ENCODE results near the gene ABCB4.

ABCB4 gene

GRCh38 chr7:87475359-87476178 lies at the start of gene ABCB4:
TSS of gene ABCB4 (minus strand) at chr7:87475680. CDS start at chr7:87475465, 215 bp downstream.
- TF ChIP-seq GATA3 (IDR thresholded peaks at IDR 0.05; ENCODE audit: low read depth, low read length) (no peak), GATA2 (IDR thresholded peaks at IDR 0.05; ENCODE audit: low read depth, low read length) (no peak)

DNA sequence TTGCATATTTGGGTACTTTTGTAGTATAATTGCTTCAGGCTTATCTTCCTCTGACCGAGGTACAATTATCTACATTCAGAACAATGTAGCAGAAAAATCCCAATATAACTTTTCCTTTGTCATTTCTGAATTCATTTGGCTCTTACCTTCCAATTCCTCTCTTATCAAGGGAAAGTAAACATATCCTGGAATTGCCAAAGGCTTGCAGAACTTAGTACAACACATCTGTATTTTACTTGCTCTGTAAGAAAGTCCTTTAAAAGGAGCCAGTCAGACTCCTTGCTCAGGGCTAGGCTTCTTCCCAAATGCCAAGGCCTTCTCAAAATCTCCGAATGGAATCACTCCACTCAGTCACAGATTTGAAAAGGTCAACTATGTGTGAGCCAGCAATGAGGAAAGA lies 43.3 kb upstream of the ABCB4 start:
- TF ChIP-seq GATA3 (IDR thresholded peaks at IDR 0.05; ENCODE audit: low read depth, low read length) (no peak), GATA2 (IDR thresholded peaks at IDR 0.05; ENCODE audit: low read depth, low read length) (no peak)

GRCh38 chr7:87517891-87518290 lies 42.4 kb upstream of the ABCB4 start:
- TF ChIP-seq GATA2 (IDR thresholded peaks at IDR 0.05; ENCODE audit: low read depth, low read length) (no peak), GATA3 (IDR thresholded peaks at IDR 0.05; ENCODE audit: low read depth, low read length) (no peak)

DNA sequence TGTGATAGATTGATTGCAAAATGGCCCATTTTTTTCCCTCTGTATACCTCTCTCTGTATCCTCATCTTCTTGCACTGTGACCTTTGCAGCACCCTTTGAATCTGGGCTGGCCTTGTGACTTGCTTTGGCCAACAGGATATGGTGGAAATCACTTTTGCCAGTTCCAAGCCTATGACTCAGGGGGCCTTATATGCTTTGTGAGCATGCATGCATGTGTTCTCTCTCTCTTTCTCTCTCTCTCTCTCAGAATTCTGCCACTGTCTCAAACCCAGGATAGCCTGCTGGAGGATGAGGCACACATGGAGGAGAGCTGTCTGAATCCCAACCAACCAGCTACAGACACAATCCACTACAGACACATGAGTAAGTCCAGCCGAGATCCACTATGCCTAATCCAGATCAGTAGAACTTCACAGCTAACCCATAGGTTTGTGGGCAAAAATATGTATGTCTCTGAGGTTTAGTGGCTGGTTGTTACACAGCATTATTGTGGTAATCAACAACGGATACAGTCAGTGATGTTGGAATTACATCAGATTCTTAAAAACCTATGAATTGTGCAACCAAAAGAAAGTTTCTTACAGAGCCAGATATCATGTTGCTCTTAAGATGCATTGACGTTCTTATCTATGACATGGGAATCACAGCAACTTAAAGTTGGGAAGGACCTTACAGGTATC lies 41.8 kb upstream of the ABCB4 start:
- TF ChIP-seq GATA3 (IDR thresholded peaks at IDR 0.05; ENCODE audit: low read depth, low read length) (no peak), GATA2 (IDR thresholded peaks at IDR 0.05; ENCODE audit: low read depth, low read length) (no peak)

GRCh38 chr7:87513735-87514335 lies 38.4 kb upstream of the ABCB4 start:
- TF ChIP-seq GATA3 (IDR thresholded peaks at IDR 0.05; ENCODE audit: low read depth, low read length) (no peak), GATA2 (IDR thresholded peaks at IDR 0.05; ENCODE audit: low read depth, low read length) (no peak)

DNA sequence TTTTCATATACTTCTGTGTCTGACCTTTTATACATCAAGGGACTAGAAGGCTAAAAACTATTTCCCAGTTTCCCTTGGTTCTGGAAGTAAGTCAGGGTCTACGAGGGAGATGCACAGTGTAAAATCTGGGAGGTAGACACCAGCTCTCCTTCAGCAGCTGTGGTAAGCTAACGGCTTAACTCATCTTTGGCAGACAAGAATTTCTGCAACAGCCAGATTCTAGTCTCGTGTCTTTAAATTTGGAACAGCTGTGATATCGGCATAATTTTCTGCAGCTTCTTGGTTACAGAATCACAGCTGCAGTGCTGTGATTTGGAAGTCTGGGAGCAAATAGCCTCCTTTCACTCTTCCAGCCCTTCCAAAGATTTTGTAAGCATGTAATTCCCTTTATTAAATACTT lies 37.4 kb upstream of the ABCB4 start:
- TF ChIP-seq GATA2 (IDR thresholded peaks at IDR 0.05; ENCODE audit: low read depth, low read length) (no peak), GATA3 (IDR thresholded peaks at IDR 0.05; ENCODE audit: low read depth, low read length) (no peak)

DNA sequence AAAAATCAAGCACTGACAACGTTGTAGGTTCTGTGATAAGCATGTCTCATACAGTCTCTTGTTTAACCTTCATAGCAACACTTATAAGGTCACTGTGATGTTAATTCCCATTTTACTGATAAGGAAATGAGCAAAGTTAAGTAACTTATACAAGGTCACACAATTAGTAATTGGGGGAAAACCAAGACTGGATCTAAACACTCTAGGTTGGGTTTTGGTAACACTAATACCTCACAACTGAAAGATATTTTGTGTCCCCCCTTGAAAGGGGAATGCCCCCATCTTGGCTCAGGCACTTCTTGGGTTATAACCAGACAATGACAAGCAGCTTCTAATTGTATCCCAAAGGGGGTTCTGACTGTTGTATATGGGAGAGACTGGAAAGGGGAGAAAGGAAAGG lies 36.0 kb upstream of the ABCB4 start:
- no peak for TF ChIP-seq GATA2 (IDR thresholded peaks at IDR 0.05; ENCODE audit: low read depth, low read length)
- TF ChIP-seq GATA3 (IDR thresholded peaks at IDR 0.05; ENCODE audit: low read depth, low read length), result no peak

DNA sequence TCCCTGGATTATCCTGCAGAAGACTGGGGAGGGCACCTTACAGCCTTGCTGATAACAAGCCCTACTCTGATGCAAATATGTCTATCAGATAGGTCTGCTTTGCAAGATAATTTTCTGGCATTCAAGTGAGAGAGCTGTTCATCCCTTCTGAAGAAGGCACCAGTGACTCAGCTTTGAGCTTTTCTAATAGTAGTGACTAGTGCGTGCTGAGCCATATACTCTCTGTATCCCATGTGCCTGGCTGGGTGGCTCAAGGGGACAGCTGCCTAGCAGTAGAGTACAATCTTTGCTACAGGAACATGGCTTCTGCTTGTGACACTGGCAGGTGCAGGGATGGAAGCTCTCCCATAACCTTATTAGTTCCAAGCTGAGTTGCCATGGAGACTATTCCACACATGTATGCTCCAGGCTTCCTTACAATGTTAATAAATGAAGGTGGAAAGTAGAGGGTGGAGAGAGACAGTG lies 35.0 kb upstream of the ABCB4 start:
- TF ChIP-seq GATA3 (IDR thresholded peaks at IDR 0.05; ENCODE audit: low read depth, low read length) (no peak), GATA2 (IDR thresholded peaks at IDR 0.05; ENCODE audit: low read depth, low read length) (no peak)

GRCh38 chr7:87507446-87507845 lies 32.0 kb upstream of the ABCB4 start:
- TF ChIP-seq GATA2 (IDR thresholded peaks at IDR 0.05; ENCODE audit: low read depth, low read length), result no peak
- TF ChIP-seq GATA3 (IDR thresholded peaks at IDR 0.05; ENCODE audit: low read depth, low read length), result no peak

DNA sequence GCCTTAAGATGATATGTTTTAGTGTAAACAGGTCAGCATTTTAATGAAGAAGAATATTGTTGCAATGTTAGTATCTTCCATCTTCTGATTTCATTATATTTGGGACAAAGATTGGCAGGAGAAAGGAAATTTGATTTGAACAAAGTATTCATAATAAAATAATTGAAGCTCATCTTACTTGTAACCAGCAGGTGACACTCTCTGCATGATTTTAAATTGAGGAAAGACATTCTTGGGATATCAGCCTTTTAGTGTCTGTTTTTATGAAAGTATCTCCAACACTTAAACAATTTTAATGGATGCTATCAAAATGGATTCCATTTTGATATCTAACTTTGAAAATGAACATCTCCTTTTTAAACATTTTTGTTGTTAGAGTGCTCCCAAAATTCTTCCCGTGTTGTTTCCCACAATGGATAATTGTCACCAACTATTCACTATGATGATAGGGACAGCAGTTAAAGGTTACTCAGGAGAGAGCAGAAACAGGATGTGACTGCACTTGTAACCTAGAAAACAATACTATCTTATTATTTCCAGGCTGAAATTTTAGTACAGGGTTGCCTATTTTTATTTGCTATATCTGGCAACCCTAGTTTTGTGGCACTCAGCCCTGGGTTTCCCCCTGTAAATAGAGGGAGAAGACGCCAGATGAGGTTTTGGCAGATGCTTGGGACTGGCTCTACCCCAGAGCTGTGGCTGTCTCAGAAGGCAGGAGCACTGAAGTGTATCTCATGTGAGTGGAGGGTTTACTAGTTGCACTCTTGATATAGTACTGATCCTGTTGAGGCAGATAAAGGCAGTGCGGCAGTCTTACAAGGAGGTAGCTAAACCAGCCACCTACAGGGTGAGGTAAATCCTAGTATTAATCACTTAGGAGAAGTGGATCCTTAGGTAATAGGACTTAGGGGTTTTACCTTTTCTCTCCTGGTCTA lies 31.0 kb upstream of the ABCB4 start:
- no peak for TF ChIP-seq GATA3 (IDR thresholded peaks at IDR 0.05; ENCODE audit: low read depth, low read length)
- TF ChIP-seq GATA2 (IDR thresholded peaks at IDR 0.05; ENCODE audit: low read depth, low read length), result no peak

DNA sequence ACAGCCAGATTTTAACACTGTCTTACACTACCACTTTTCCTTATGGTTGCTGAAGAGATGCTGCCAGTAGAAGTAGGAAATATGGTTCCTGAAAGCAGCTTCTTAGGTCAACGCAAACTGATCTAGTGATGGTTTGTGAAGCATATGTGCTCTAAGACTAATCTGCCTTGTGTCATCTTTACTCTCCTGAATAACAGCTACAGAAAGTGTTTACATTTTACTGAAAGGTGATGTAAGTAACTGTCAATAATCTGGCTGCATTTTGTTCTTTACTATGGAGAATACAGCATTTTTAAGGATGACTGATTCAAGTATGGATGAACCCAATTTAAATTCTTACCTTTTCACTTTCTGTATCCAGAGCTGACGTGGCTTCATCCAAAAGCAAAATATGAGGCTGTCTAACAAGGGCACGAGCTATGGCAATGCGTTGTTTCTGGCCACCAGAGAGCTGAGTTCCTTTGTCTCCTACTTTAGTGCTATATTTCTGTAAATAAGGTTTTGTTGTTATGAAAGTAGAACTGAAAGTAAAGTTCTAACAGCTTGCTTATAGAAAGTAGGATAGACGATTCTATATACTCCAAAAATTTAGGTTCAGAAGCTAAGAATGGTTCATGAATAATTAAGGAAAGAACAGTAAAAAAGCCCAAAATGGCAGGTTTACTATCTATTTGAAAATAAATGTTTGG lies 30.2 kb upstream of the ABCB4 start:
- no peak for TF ChIP-seq GATA2 (IDR thresholded peaks at IDR 0.05; ENCODE audit: low read depth, low read length)
- TF ChIP-seq GATA3 (IDR thresholded peaks at IDR 0.05; ENCODE audit: low read depth, low read length), result no peak

DNA sequence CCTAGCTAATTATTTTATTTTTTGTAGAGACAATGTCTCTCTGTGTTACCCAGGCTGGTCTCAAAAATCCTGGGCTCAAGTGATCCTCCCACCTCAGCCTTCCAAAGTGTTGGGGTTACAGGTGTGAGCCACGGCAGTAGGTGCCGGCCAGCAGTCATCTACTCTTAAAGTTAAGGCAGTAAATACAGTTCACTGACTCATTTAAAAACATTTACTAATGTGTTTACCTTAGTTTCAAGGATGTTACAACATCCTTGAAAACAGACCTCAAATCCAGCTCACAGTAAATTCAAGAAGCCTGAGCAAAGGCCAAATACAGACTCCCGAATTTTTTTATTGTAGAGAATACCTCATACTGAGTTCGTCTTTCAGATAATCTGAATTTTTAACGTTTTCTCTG lies 29.6 kb upstream of the ABCB4 start:
- no peak for TF ChIP-seq GATA3 (IDR thresholded peaks at IDR 0.05; ENCODE audit: low read depth, low read length)
- TF ChIP-seq GATA2 (IDR thresholded peaks at IDR 0.05; ENCODE audit: low read depth, low read length), result no peak

DNA sequence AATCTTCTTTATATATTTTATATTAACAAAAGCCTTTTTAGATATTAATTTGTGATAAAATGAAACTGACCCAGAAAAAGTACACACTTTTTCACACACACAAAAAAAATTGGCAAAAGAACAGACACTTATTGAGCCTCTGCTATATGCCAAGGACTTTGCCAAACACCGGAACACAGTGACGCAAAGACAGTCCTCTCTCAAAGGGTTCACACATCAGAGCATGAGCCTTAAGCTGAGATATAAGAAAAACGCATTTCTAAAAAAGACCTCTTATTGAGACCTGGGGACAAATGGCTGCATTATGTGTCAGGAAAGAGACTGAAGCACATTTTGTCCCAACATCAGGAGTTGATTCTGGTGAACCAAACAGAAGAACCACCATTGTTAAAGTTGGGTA lies 24.0 kb upstream of the ABCB4 start:
- TF ChIP-seq GATA2 (IDR thresholded peaks at IDR 0.05; ENCODE audit: low read depth, low read length) (no peak), GATA3 (IDR thresholded peaks at IDR 0.05; ENCODE audit: low read depth, low read length) (no peak)

Data from SH-SY5Y (cell line).